Small intestine (tissue), 7 donors: ENCODE data around the gene AVL9. TPM values are rescaled to one million over a fixed set of nuclear protein-coding genes. Genes with fewer than 3 reads are reported as not detected.

Source experiments
- DNase-seq, 2 donors: peaks; one replicate each; pipeline versions ENCODE4 v3.0.0 to v3.0.0-alpha.2; 2013
- FAIRE-seq: peaks from 2 replicates; lab custom pipeline; 2012; peaks lifted over from hg19 to GRCh38; lab: Jason Lieb, UNC
- H3K27ac ChIP-seq, 3 donors: one replicate each; pipeline ENCODE4 v1.5.1; 2013; ENCODE audit warnings: low read length in 2 of 3, mild to moderate bottlenecking in 2 of 3, control low read depth in 1 of 3, inconsistent platforms in 1 of 3, low read depth in 1 of 3, moderate library complexity in 1 of 3
- H3K27me3 ChIP-seq, 3 donors: one replicate each; pipeline ENCODE4 v1.6.1; 2013; ENCODE audit warnings: low read length in 3 of 3, inconsistent platforms in 1 of 3; ENCODE audit not compliant: control insufficient read depth in 3 of 3, insufficient read depth in 3 of 3
- H3K36me3 ChIP-seq, 3 donors: one replicate each; pipeline ENCODE4 v1.6.1; 2013; ENCODE audit warnings: low read length in 3 of 3, inconsistent platforms in 1 of 3, low read depth in 1 of 3, mild to moderate bottlenecking in 1 of 3, moderate library complexity in 1 of 3; ENCODE audit not compliant: control insufficient read depth in 3 of 3, insufficient read depth in 2 of 3
- H3K4me1 ChIP-seq, 3 donors: one replicate each; pipeline ENCODE4 v1.6.1; 2013; ENCODE audit warnings: low read length in 2 of 3, inconsistent platforms in 1 of 3, low read depth in 1 of 3, mild to moderate bottlenecking in 1 of 3, moderate library complexity in 1 of 3; ENCODE audit not compliant: control insufficient read depth in 3 of 3, insufficient read depth in 2 of 3
- H3K4me3 ChIP-seq, 3 donors: one replicate each; pipeline ENCODE4 v1.5.1; 2013; ENCODE audit warnings: low read length in 3 of 3, control low read depth in 1 of 3, inconsistent platforms in 1 of 3, low read depth in 1 of 3, mild to moderate bottlenecking in 1 of 3, moderate library complexity in 1 of 3
- H3K9me3 ChIP-seq, 2 donors: one replicate each; pipeline ENCODE4 v1.6.1; 2013; ENCODE audit warnings: low read depth in 1 of 2, low read length in 1 of 2; ENCODE audit not compliant: control insufficient read depth in 2 of 2, insufficient read depth in 1 of 2
- WGBS, 3 donors: extraction: QIAGEN DNeasy Blood & Tissue Kit; methylation state at CpG; one replicate each; pipeline ENCODE4 v1.1.7; 2013; 5-methylcytosine and 5-hydroxymethylcytosine counted together
- polyA plus RNA-seq, 4 donors: library from polyadenylated mRNA; stranded (reverse) in 3 of 4; unstranded in 1 of 4; fragments of 200-250 nt in 3 of 4; fragments of 120-200 nt in 1 of 4; gene quantifications; one replicate each; pipeline versions ENCODE4 v1.2.1 to v1.2.3, GENCODE V29; 2013
- donor health status: healthy with polysubstance abuse.
- donor health status: control.
- donor health status: control.
- donor health status: Bipolar disorder and iron deficiency.
- donor health status: healthy.

Gene AVL9
- polyA plus RNA-seq, 4 donors: 8.4 to 41.7 (median 17.6) TPM

DNA sequence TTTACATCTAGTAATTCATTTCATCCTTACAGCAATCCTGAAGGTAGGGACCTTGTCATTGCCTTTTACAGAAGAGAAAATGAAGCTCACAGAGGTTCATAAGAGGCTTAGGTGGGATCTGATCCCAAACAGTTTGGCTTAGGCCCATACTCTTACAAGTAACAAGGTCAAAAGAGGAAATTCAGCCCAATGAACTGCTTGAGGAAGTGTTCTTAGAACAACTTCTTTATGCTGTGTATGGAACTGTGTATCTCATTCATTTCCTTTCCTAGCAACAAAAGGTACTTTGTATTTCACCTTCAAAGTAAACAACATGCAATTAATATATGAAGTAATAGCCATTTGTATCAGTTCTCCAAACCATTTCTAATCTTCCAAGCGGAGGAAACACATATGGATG is 79.3 kb downstream of the AVL9 start:
- Histone ChIP-seq H3K36me3 (peaks cover 0 to 26% (median 13%) of the 10 kb centered on the region in 3 donors), H3K9me3 (no peaks in the 10 kb centered on the region), H3K27ac (no peak overlapping the region), H3K27me3 (no peaks in the 10 kb centered on the region), H3K4me1 (peaks cover 0 to 5% (median 0%) of the 10 kb centered on the region in 3 donors), H3K4me3 (no peak overlapping the region)
- FAIRE-seq: no peak
- DNase-seq: no peak
- 39 to 75% (median 43%) methylated on average over 1 of the region's 1 CpG for WGBS, 3 donors

DNA sequence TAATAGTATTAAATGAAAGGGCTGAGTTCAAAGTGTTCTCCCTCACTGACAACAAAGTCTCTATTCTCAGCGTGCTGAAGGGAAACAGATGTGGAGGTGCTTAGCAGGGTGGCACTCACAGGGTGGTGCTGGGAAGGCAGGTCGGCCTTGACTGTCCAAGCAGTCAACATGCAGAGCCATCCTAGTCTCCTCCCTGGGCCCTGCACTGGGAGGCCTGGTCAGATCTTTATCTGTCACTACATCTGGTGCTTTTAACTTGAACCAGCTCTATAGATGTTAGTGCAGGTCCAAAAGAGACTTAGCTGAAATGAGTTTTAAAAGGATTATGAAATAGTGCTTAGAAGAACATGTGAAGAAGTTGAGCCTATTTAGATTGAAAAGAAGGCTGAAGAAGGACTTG is 82.1 kb downstream of the AVL9 start:
- Histone ChIP-seq H3K27me3 (no peaks in the 10 kb centered on the region), H3K27ac (no peak overlapping the region), H3K4me3 (no peak overlapping the region), H3K36me3 (peaks cover 2 to 26% (median 21%) of the 10 kb centered on the region in 3 donors), H3K4me1 (no peaks in the 10 kb centered on the region), H3K9me3 (no peaks in the 10 kb centered on the region)
- 89 to 98% (median 91%) methylated on average over 2 of the region's 2 CpGs for WGBS, 3 donors
- DNase-seq: no peak
- FAIRE-seq: no peak

DNA sequence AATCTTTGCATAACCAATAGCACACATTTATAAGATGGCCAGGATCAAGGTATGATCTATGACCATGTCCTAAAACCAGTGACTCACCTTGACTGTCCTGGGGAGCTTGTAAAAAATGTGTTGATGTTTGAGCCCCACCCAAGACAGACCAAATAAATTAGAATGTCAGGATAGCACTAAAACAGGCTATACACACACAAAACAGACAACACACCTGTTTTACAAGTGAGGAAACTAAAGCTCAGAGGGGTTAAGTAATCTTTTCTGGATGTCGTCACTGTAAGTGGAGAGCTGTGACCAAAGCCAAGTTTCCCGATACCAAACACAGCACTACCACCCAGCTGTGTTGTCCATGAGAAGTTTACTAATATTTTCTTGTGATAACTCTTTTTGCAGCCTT is 84.5 kb downstream of the AVL9 start:
- Histone ChIP-seq H3K4me3 (no peak overlapping the region), H3K27me3 (no peaks in the 10 kb centered on the region), H3K27ac (no peak overlapping the region), H3K4me1 (no peaks in the 10 kb centered on the region), H3K9me3 (no peaks in the 10 kb centered on the region), H3K36me3 (peaks cover 6 to 32% (median 18%) of the 10 kb centered on the region in 3 donors)
- FAIRE-seq (no peak), DNase-seq (no peak)
- 71 to 98% (median 73%) methylated on average over 2 of the region's 2 CpGs for WGBS, 3 donors

DNA sequence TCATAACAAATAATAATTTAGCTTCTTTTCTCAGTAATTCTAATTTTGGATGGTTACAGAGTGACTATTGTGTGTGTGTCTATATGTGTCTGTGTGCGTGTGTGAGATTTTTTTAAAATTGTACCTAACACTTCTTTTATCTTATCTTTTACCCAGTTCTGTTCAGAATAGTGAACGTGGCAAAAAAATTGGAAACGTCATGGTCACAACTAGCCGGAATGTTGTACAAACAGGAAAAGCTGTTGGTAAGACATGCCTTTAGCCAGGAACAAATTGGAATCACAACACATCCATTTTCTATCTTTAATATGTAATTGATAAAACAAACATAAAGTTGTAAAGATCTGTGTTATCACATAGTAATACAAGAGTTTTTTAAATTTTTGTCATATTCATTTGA is 85.4 kb downstream of the AVL9 start:
- WGBS, 3 donors: 87 to 94% (median 90%) methylated on average over 4 of the region's 4 CpGs

DNA sequence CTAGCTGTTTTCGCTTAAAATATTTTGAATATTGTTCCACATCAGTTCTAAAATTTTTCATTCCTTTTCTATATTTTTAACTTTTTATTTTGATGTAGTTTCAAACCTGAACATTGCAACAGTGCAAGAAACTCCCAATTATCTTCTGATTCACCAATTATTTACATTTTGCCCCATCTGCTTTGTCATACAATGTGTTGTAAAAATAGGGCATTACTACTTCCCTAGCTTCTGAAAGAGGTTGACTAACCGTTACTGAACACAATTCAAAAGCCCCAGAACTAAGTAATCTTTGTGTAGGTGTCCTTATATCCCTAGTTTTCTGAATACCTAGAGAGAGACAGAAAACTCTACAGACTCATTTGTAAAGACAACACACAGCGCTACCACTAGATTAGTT is 86.7 kb downstream of the AVL9 start:
- H3K27ac ChIP-seq: no peak overlapping the region
- DNase-seq (no peak), FAIRE-seq (no peak)
- no peaks in the 10 kb centered on the region for H3K9me3 ChIP-seq
- WGBS, 3 donors: 77 to 99% (median 92%) methylated on average over 3 of the region's 3 CpGs
- H3K4me1 ChIP-seq: peaks cover 0 to 6% (median 0%) of the 10 kb centered on the region in 3 donors
- peaks cover 6 to 28% (median 12%) of the 10 kb centered on the region in 3 donors for H3K36me3 ChIP-seq
- H3K4me3 ChIP-seq: no peak overlapping the region
- no peaks in the 10 kb centered on the region for H3K27me3 ChIP-seq

More for the DNA sequence above, 85.4 kb downstream of the AVL9 start:
- H3K4me1 ChIP-seq: no peaks in the 10 kb centered on the region
- no peaks in the 10 kb centered on the region for H3K9me3 ChIP-seq
- H3K4me3 ChIP-seq: no peak overlapping the region
- DNase-seq (no peak), FAIRE-seq (no peak)
- no peaks in the 10 kb centered on the region for H3K27me3 ChIP-seq
- H3K36me3 ChIP-seq: peaks cover 6 to 28% (median 19%) of the 10 kb centered on the region in 3 donors
- no peak overlapping the region for H3K27ac ChIP-seq

DNA sequence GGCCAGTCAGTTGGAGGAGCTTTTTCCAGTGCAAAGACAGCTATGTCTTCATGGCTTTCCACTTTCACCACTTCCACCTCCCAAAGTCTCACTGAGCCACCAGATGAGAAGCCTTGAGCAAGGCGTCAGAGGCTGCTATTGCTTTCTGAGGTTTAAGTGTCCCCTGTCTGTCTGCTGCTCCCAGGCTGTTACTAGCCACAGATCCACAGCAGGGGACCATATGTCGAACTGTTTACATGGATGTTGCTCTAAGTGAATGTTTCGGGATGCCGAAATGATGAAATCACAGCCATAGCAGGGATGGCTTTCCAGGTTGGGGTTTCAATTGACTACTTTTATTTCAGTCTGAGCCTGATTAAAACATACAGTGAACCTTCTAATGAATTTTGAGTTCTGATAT is 88.5 kb downstream of the AVL9 start:
- H3K36me3 ChIP-seq: peaks cover 6 to 21% (median 11%) of the 10 kb centered on the region in 3 donors
- peaks cover 0 to 18% (median 0%) of the 10 kb centered on the region in 3 donors for H3K4me1 ChIP-seq
- DNase-seq: no peak
- WGBS, 3 donors: 75 to 97% (median 81%) methylated on average over 4 of the region's 4 CpGs
- FAIRE-seq: no peak
- H3K4me3 ChIP-seq: no peak overlapping the region
- H3K27ac ChIP-seq: no peak overlapping the region
- H3K9me3 ChIP-seq: no peaks in the 10 kb centered on the region
- no peaks in the 10 kb centered on the region for H3K27me3 ChIP-seq

DNA sequence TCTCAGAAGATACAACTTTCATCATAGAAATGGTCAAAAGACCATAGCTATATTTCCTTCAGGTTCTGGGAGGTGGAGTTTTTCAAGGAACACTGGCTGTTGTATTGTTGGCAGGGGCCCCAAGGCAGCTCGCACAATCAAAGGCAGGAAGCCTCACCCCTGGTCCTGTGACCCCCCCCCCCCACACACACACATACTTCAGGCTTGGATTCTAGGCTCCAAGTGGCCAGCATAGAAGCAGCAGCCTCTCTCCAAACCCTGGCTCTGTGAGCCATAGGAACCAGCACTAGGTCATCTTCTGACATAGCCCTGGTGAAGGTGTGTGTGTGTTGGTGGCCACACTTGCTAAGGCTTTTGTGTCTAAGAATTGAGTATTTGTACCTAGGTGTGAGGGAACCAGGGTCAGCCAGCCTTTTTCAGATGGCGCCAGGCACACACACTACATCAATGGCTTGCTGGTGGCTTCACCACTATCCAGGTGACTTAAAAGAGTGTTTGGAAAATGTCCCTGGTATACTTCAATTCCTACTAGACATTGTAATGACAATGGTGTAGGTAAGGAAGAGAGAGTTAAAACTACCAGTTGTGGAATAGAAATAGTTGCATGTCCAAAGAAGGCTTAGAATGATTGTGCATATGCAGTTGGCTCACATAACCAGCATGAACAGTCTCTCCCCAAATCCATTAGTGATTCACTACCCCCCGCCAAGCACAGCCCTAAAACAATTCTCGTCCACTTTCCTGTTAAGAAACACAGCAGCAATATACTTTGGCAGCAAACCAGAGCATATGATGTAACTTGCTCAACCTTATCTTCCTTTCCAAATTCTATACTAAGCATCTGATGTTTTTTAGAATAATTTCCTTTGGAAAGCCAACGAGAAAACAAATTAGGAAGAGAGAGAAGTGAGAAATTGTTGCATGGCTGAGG is 91.3 kb downstream of the AVL9 start:
- Histone ChIP-seq H3K9me3 (no peaks in the 10 kb centered on the region), H3K27me3 (no peaks in the 10 kb centered on the region), H3K27ac (peak overlapping the region in 2 of 3 donors; percentile 49 to 69), H3K4me3 (no peak overlapping the region), H3K4me1 (peaks cover 0 to 24% (median 0%) of the 10 kb centered on the region in 3 donors), H3K36me3 (peaks cover 3 to 38% (median 4%) of the 10 kb centered on the region in 3 donors)
- no peak for FAIRE-seq
- 57 to 69% (median 68%) methylated on average over 5 of the region's 5 CpGs for whole genome bisulfite sequencing, 3 donors
- DNase-seq: no peak

DNA sequence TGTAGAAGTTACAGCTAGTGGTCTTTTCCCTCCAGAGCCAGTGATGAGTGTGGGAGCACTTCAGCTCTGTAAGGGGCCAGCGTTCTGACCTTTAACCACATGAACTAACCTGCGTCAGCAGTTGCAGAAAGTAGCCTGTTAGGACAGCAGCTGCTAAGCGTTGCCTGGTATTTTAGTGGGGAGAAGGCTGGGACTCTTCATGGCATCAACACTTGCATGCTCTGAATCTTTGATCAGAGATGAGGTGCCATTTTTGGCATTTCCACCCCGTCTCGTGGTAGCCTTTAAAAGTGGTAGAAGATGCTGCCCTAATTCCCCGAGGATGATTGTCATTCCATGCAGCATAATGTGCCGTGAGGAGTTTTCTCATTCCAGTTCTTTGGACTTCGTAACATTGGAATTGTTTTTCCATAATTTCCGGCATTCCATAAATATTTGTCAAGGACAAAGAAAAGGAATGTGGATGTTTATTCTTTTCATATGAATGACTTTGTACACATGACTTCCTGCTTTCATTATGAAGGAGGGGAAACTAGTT is 92.2 kb downstream of the AVL9 start:
- WGBS, 3 donors: 55 to 80% (median 78%) methylated on average over 9 of the region's 9 CpGs
- H3K4me3 ChIP-seq: no peak overlapping the region
- H3K27ac ChIP-seq: peak overlapping the region in 2 of 3 donors; percentile 49 to 76
- peaks cover 2 to 37% (median 4%) of the 10 kb centered on the region in 3 donors for H3K36me3 ChIP-seq
- no peaks in the 10 kb centered on the region for H3K9me3 ChIP-seq
- FAIRE-seq (no peak), DNase-seq (peak in 1 of 2 donors; percentile 43)
- H3K4me1 ChIP-seq: peaks cover 0 to 24% (median 0%) of the 10 kb centered on the region in 3 donors
- no peaks in the 10 kb centered on the region for H3K27me3 ChIP-seq
